HepG2 (cell line): ENCODE data around the gene KLHDC8B. TPM values are rescaled to one million over a fixed set of nuclear protein-coding genes. Genes with fewer than 3 reads are reported as not detected.

Experiments
- CBX5 ChIP-seq: sonication (generic); formaldehyde crosslinking; IDR thresholded peaks from 2 replicates; pipeline ENCODE4 v1.4.0; 2020; ENCODE audit warnings: missing genetic modification reagents, borderline replicate concordance
- EED ChIP-seq: sonication (generic); formaldehyde crosslinking; IDR thresholded peaks from 2 replicates; pipeline ENCODE4 v1.5.0; 2020; ENCODE audit warnings: mild to moderate bottlenecking, missing genetic modification reagents
- ESRRA ChIP-seq: sonication (generic); formaldehyde crosslinking; IDR thresholded peaks from 2 replicates; pipeline ENCODE4 v1.5.1; 2020; ENCODE audit warnings: mild to moderate bottlenecking, low read depth, missing genetic modification reagents
- FOXJ3 ChIP-seq: sonication (generic); formaldehyde crosslinking; IDR thresholded peaks from 2 replicates; pipeline ENCODE4 v1.4.0; 2020; ENCODE audit warnings: missing genetic modification reagents, mild to moderate bottlenecking, borderline replicate concordance
- HNF4A ChIP-seq: sonication (generic); formaldehyde crosslinking; IDR thresholded peaks from 2 replicates; pipeline ENCODE4 v1.4.0; 2020; ENCODE audit warnings: missing genetic modification reagents
- KDM3A ChIP-seq: IDR thresholded peaks from 2 replicates; pipeline ENCODE4 v1.6.1; 2018; ENCODE audit warnings: low read depth, missing compliant biosample characterization
- LRRFIP1 ChIP-seq: sonication (generic); formaldehyde crosslinking; conservative IDR thresholded peaks from 2 replicates; pipeline ENCODE4 v1.4.0; 2020; ENCODE audit warnings: missing genetic modification reagents
- MTA1 ChIP-seq: sonication (generic); formaldehyde crosslinking; IDR thresholded peaks from 2 replicates; pipeline ENCODE4 v1.4.0; 2020; ENCODE audit warnings: missing genetic modification reagents, mild to moderate bottlenecking, borderline replicate concordance
- NFE2L1 ChIP-seq: sonication (generic); formaldehyde crosslinking; IDR thresholded peaks from 2 replicates; pipeline ENCODE4 v1.4.0; 2020; ENCODE audit warnings: missing genetic modification reagents, mild to moderate bottlenecking, borderline replicate concordance
- NFE2L2 ChIP-seq: fragments of 150-350 bp; IDR thresholded peaks from 2 replicates; pipeline ENCODE4 v1.6.1; 2014; ENCODE audit warnings: low read length
- NR2F6 ChIP-seq, 2 experiments: IDR thresholded peaks; 2 replicates each; pipeline ENCODE4 v1.6.1; 2016; ENCODE audit warnings: antibody characterized with exemption in 1 of 2, mild to moderate bottlenecking in 1 of 2
- REST ChIP-seq, 2 experiments: IDR thresholded peaks; 2 replicates each; pipeline ENCODE4 v1.6.1; 2011 to 2012; ENCODE audit warnings: low read length in 2 of 2, borderline replicate concordance in 1 of 2, low read depth in 1 of 2, mild to moderate bottlenecking in 1 of 2, moderate library complexity in 1 of 2
- SYNCRIP ChIP-seq: fragments of 200-400 bp; formaldehyde crosslinking; IDR thresholded peaks from 2 replicates; pipeline ENCODE4 v1.6.1; 2018; ENCODE audit warnings: mild to moderate bottlenecking, low read depth, low read length; ENCODE audit not compliant: insufficient read depth
- TCF7L2 ChIP-seq: IDR thresholded peaks from 2 replicates; pipeline ENCODE4 v1.6.1; 2011; ENCODE audit warnings: mild to moderate bottlenecking, low read depth, low read length, moderate library complexity
- UBTF ChIP-seq: sonication (generic); formaldehyde crosslinking; IDR thresholded peaks from 2 replicates; pipeline ENCODE4 v1.4.0; 2020; ENCODE audit warnings: mild to moderate bottlenecking, missing genetic modification reagents
- ZBTB42 ChIP-seq: sonication (generic); formaldehyde crosslinking; IDR thresholded peaks from 2 replicates; pipeline ENCODE4 v1.5.0; 2020; ENCODE audit warnings: mild to moderate bottlenecking, missing genetic modification reagents
- ZBTB8A ChIP-seq: sonication (generic); formaldehyde crosslinking; IDR thresholded peaks from 2 replicates; pipeline ENCODE4 v1.4.0; 2020; ENCODE audit warnings: mild to moderate bottlenecking, low read depth, missing genetic modification reagents, borderline replicate concordance
- ZMYM4 ChIP-seq: sonication (generic); formaldehyde crosslinking; IDR thresholded peaks from 2 replicates; pipeline ENCODE4 v1.8.1; 2023; ENCODE audit warnings: mild to moderate bottlenecking, missing genetic modification reagents
- ZNF256 ChIP-seq: sonication (generic); formaldehyde crosslinking; conservative IDR thresholded peaks from 2 replicates; pipeline ENCODE4 v1.4.0; 2020; ENCODE audit warnings: missing genetic modification reagents
- ZNF263 ChIP-seq: sonication (generic); formaldehyde crosslinking; IDR thresholded peaks from 2 replicates; pipeline ENCODE4 v1.4.0; 2020; ENCODE audit warnings: missing genetic modification reagents
- ZNF550 ChIP-seq: sonication (generic); formaldehyde crosslinking; IDR thresholded peaks from 2 replicates; pipeline ENCODE4 v1.4.0; 2020; ENCODE audit warnings: mild to moderate bottlenecking, missing genetic modification reagents, borderline replicate concordance
- ZNF644 ChIP-seq: IDR thresholded peaks from 2 replicates; pipeline ENCODE4 v1.6.1; 2016; ENCODE audit warnings: low read depth
- polyA plus RNA-seq, 8 experiments: library from polyadenylated mRNA; depleted of rRNA in 3 of 8; stranded (reverse) in 7 of 8; unstranded in 1 of 8; fragments of >200 nt; fragmentation: Illumina TruSeq in 4 of 8; extraction: Trizol in 4 of 8; gene quantifications; 2 replicates each; pipeline versions ENCODE4 v1.2.1 to v1.2.3, GENCODE V29; 2011 to 2016; ENCODE audit warnings: low read depth in 4 of 8, missing spikeins in 1 of 8, mixed read lengths in 1 of 8; ENCODE audit not compliant: insufficient read depth in 1 of 8
- total RNA-seq, 5 experiments: library from RNA; depleted of rRNA; stranded (reverse); fragments of >200 nt; fragmentation: Illumina TruSeq; extraction: Trizol; gene quantifications; 2 replicates each; pipeline ENCODE4 v1.2.3, GENCODE V29; 2016; ENCODE audit warnings: low read depth in 1 of 5

KLHDC8B gene
- total and polyA plus RNA-seq, 2 of the 13 experiments (the other 11 are each of a cell fraction or from before 2014, with no cell fraction given): 17.2 to 17.8 TPM

GRCh38 chr3:49132437-49133225 is 38.8 kb upstream of the KLHDC8B start, which contains the start of gene LAMB2 (continued):
- TF ChIP-seq REST (IDR thresholded peaks at IDR 0.05; ENCODE audit: borderline replicate concordance in 1 of 2, low read depth in 1 of 2, low read length in 2 of 2) (no peak), ZNF550 (no peak), NFE2L1 (no peak), ZNF644 (CRISPR knock-in tag) (no peak), ESRRA (CRISPR knock-in tag) (no peak), ZBTB42 (CRISPR knock-in tag) (no peak), TCF7L2 (no peak), NR2F6 (IDR thresholded peaks at IDR 0.05) (peak; percentile 25; the same call in 1 of the 2 replicates), NR2F6 (CRISPR knock-in tag; IDR thresholded peaks at IDR 0.05) (no peak), ZBTB8A (CRISPR knock-in tag) (peak; percentile 21; the same call in 1 of the 2 replicates), MTA1 (CRISPR knock-in tag) (0 out of 2 replicates have a peak, but pooled peaks have one; percentile 10), ZNF263 (peak; percentile 36; the same call in 1 of the 2 replicates), FOXJ3 (no peak), UBTF (CRISPR knock-in tag) (peak; percentile 67), SYNCRIP (no peak), CBX5 (CRISPR knock-in tag) (no peak), ZNF256 (CRISPR knock-in tag) (no peak), KDM3A (CRISPR knock-in tag) (peak; percentile 63; the same call in 1 of the 2 replicates), ZMYM4 (0 out of 2 replicates have a peak, but pooled peaks have one; percentile 29), EED (CRISPR knock-in tag) (no peak), LRRFIP1 (CRISPR knock-in tag) (no peak), NFE2L2 (0 out of 2 replicates have a peak, but pooled peaks have one; percentile 3), HNF4A (peak; percentile 70)
